ENCODE results near the gene ASXL3.

Gene ASXL3

GRCh38 chr18:33712719-33713118 lies 134.7 kb downstream of the ASXL3 start:
- DNase-seq (ENCODE audit: low read depth in 2 of 2, low spot score in 1 of 2) = no peak

DNA sequence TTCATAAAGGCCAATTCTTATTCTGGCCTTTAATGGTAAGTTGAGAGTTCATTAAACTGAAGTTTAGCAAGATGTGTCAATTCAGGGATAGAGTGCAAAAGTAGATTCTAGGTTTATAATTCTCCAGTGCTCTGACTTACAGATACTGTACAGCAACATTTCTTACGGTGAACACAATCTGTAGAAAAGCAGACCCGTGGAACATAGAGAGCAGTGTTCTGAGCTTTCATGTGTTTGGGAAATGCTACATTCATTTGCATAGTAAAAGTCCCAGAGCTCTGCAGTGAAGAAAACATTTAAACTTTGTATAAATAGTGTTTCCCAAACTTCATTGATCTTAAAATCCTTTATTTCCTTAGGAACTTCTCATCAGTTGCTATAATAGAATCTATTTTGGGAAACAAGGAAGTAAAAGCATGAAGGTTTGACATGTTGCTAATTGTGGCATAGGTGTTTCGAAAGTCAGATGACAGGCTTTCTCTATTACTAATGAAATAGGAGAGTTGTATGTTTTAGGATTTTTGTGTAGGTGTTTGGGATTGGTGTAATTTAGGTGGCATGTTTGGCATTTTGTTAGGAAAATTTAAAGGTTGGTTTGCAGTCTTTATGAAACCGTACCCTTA lies 138.2 kb downstream of the ASXL3 start:
- DNase-seq (ENCODE audit: low read depth in 2 of 2, low spot score in 1 of 2) = no peak

DNA sequence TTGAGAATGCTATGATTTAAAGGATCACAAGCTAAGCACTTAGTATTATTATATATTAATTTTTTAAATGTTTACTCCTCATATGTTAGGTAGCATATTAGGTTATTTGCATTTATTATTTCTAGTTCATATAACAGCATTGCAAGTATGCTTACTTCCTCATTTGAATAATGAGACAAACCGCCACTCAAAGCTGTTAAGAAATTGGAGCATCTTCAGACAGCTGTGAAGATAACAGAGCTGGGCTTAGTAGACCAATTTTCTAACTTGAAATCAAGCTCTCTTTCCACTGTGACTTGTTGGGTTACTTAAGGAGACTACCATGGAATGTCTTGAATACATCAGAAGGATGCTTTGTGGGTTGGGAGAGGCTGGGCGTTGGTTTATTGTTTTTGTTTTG lies 139.3 kb downstream of the ASXL3 start:
- DNase-seq (ENCODE audit: low read depth in 2 of 2, low spot score in 1 of 2) = no peak

- DNase-seq (ENCODE audit: low read depth in 2 of 2, low spot score in 1 of 2) = no peak
Measured at GRCh38 chr18:33720133-33720532, 142.1 kb downstream of the ASXL3 start.

GRCh38 chr18:33729556-33729955 lies 151.5 kb downstream of the ASXL3 start:
- no peak for DNase-seq (ENCODE audit: low read depth in 2 of 2, low spot score in 1 of 2)

DNA sequence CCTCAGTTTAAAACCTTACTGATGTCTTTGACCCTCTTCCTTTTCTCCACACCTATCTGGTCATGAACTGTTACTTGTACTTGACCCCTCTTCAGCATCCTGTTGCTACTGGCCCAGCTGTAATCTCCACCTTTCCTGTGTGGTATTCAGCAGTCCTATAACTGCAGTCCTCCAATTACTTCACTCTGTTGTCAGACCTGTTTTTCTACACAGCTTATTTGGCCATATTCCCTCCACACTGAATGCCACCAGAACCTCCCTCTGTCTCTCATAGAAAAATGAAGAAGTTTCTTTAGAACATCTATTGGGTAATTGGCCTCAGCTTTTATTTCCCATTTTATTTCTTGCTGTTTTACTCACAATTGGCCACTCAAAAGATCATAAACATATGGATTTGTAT lies 155.4 kb downstream of the ASXL3 start:
- DNase-seq (ENCODE audit: low read depth in 2 of 2, low spot score in 1 of 2) = no peak

DNA sequence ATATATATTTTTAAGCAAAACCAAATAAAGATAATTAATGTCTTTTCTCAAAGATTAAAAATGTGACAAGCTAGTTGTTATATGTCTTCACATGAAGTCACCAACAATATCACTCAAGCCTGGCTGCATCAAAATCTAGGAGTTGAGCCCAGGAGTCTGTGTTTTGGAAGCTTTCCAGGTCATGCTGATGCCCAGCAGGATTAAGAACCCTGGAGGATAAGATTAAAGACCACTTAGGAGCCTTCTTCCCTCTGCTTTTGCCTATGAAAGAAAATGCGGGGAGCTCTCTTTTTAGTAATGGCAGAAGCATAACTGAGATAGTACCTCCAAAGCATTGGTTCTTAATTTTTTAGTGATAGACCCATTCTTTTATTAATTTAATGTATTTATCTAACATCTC lies 157.4 kb downstream of the ASXL3 start:
- DNase-seq (ENCODE audit: low read depth in 2 of 2, low spot score in 1 of 2) = no peak

GRCh38 chr18:33741760-33742159 lies 163.7 kb downstream of the ASXL3 start:
- DNase-seq (ENCODE audit: low read depth in 2 of 2, low spot score in 1 of 2) = no peak

DNA sequence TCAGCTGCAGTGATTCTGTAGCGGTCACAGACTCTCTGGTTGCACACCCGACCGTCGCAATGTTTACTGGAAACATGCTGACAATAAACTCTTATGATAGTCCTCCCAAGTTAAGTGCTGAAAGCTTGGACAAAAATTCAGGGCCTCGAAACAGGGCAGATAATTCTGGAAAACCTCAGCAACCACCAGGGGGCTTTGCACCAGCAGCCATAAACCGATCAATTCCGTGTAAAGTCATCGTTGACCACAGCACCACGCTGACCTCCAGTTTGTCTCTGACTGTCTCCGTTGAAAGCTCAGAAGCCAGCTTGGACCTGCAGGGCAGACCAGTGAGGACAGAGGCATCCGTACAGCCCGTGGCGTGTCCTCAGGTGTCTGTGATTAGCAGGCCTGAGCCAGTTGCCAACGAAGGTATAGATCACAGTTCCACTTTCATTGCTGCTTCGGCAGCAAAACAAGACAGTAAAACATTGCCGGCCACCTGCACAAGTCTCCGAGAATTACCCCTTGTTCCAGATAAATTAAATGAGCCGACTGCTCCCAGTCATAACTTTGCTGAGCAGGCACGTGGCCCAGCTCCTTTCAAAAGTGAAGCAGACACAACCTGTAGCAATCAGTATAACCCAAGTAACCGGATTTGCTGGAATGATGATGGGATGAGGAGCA lies 166.1 kb downstream of the ASXL3 start:
- DNase-seq (ENCODE audit: low read depth in 2 of 2, low spot score in 1 of 2) = no peak

DNA sequence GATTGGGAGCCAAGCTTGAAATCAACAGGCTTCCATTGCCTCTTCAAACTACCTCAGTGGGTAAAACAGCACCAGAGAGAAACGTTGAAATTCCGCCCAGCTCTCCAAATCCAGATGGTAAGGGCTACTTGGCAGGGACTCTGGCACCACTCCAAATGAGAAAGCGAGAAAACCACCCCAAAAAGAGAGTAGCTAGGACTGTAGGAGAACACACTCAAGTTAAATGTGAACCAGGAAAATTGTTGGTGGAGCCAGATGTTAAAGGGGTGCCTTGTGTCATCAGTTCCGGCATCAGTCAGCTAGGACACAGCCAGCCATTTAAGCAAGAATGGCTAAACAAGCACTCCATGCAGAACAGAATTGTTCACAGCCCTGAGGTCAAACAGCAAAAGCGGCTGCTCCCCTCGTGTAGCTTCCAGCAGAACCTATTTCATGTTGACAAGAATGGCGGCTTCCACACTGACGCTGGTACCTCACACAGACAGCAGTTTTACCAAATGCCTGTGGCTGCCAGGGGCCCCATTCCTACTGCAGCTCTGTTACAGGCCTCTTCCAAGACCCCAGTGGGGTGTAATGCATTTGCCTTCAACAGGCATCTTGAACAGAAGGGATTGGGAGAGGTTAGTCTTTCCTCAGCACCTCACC lies 167.3 kb downstream of the ASXL3 start:
- DNase-seq (ENCODE audit: low read depth in 2 of 2, low spot score in 1 of 2) = no peak

- DNase-seq (ENCODE audit: low read depth in 2 of 2, low spot score in 1 of 2) = no peak
Measured at GRCh38 chr18:33745871-33746545, 168.0 kb downstream of the ASXL3 start.

- DNase-seq (ENCODE audit: low read depth in 2 of 2, low spot score in 1 of 2) = no peak
Measured at GRCh38 chr18:33749834-33750233, 171.8 kb downstream of the ASXL3 start.

DNA sequence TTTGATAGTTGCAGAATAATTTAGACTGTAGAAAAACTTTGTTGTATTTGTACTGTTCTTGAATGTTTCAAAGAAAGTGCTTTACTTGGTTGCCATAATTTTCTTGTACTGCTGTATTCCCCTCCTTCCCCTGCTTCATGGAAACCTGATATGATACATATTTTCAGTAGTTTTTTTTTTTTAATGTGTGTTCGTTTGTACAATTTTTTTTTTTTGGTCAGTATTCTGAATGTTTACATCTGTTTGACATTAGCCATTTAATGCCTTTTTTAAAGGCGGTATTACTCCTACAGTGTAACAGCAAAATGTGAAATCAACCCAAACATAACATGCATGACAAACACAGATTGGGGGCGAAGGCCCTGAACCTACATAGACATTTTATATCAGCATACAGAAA lies 172.3 kb downstream of the ASXL3 start:
- DNase-seq (ENCODE audit: low read depth in 2 of 2, low spot score in 1 of 2) = no peak

DNA sequence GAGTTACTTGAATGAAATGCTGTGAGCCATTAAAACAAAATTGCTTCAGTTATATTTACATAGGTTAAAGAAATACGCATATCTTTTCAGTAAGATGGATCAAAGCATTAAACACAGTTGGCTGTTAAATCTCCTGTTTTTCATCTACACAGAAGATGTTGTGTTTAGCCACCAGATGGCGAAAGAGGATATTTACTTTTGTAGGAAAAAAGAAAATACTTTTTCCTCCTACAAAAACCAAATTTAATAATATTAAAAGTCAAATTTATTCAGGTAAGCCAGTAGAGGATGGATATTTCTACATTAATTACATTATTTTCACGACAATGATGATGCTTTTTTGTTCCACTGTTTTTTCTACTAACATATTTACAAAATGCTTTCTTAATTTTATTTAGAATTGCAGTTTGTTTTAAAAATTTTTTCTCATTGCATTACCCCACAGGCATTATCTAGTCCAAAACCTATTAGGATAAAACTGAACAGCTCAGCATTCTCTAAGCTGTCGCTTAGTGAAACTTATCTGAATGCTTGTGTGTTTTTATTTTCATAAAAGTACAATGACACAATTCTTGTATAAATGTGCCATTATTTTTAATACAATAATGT lies 173.7 kb downstream of the ASXL3 start:
- no peak for DNase-seq (ENCODE audit: low read depth in 2 of 2, low spot score in 1 of 2)

- DNase-seq (ENCODE audit: low read depth in 2 of 2, low spot score in 1 of 2) = no peak
Measured at GRCh38 chr18:33755391-33755790, 177.4 kb downstream of the ASXL3 start.

DNA sequence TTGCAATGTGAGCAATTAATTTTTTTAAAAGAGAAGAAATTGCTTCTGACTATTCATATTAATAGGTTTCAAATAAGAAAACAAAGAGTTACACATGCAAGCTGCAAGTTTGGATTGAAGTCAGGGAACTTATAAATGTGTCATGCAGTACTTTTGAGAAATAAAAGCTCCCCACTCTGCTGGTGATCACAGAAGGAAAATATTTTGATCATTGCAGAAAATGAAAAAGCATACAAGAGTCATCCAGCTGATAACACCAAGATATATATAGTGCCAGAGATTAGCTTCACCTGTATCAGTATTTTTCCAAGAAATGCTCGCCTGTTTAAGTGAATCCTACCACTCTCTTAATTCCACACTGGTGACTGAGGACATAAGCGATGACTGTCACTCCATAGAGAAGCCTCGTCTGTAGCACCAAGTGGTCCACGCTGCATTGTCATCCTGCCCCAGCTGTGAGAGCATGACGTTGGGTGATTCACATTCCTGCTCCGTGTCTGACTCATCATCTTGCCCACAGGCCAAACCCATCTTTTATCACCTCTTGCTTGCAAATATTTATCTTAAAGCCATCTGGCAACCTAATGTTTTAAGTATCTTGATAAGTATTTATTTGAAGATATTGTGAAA lies 178.0 kb downstream of the ASXL3 start:
- no peak for DNase-seq (ENCODE audit: low read depth in 2 of 2, low spot score in 1 of 2)

- no peak for DNase-seq (ENCODE audit: low read depth in 2 of 2, low spot score in 1 of 2)
Measured at GRCh38 chr18:33757037-33757436, 179.0 kb downstream of the ASXL3 start.

DNA sequence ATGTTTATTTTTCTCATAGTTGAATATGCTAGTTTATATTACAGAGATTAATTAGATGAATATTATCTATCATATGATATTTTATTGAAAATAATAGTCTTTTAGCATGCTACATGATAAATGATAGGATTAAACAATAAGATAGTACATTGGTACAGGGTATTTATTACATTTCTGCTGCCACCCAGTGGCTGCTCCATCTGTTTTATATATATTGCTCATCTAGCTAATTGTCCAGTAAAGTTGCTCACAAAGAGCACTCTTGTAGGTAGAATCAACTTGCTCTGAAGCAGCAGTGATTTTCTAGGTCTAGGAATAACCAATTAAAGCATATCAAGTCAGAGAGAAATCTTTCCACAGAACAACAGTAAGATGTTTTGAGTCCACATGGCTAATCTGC lies 183.3 kb downstream of the ASXL3 start:
- no peak for DNase-seq (ENCODE audit: low read depth in 2 of 2, low spot score in 1 of 2)

- no peak for DNase-seq (ENCODE audit: low read depth in 2 of 2, low spot score in 1 of 2)
Measured at GRCh38 chr18:33781429-33781828, 203.4 kb downstream of the ASXL3 start.

Data from stimulated activated CD8-positive, alpha-beta memory T cell treated with anti-CD3 and anti-CD28 coated beads, Interleukin-4, amount 100 ng/mL, for 1 hour (primary cell).